ENCODE measurements around the gene SLFNL1.

The SLFNL1 gene

DNA sequence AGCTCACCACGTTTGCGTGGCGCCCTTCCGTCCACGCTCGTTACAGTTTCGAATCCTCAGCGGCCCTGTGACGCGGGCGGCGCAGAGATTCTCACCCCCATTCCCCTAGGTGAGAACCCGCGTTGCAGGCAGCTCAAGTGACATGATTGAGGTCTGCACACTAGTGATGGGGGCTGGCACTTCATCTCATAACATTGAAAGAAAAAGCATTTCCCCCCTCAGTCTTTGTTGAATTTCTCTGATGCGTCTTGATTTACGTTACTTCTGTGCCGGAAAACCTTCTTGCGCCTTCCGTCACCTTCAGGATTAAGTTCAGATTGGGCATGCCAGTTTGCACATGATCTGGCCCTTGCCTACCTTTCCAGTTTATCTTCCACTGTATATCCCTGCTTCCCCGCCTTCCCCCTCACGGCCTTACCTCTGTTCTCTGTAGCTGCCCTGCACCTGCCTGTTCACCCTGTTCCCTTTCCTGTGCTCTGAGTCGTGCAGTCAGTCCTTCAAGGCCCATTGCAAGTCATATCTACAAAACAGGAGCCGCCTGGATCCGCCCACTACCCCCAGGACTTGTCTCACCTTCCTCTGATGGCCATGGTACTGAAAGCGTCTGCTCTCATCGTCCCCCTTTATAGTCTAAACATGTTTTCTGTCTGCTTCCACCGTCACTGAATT, 40.9 kb downstream of the SLFNL1 start:
- Histone ChIP-seq H3K36me3 (ENCODE audit: control insufficient read depth, insufficient read depth, low read length) (peaks cover 24% of the 10 kb centered on the region), H3K4me3 (ENCODE audit: insufficient read depth, low read depth, low read length) (peak overlapping the region; percentile 49), H3K9me3 (ENCODE audit: control insufficient read depth, low read length) (no peaks in the 10 kb centered on the region), H3K4me1 (ENCODE audit: control insufficient read depth, insufficient read depth, low read length) (peaks cover 17% of the 10 kb centered on the region), H3K27me3 (ENCODE audit: control insufficient read depth, insufficient read depth, low read length, poor library complexity, severe bottlenecking) (no peaks in the 10 kb centered on the region), H3K27ac (ENCODE audit: insufficient read depth, low read depth, low read length, poor library complexity, severe bottlenecking) (no peak overlapping the region)
- 6 to 7% methylated on average over 27 of the region's 27 CpGs for WGBS, 2 experiments

GRCh38 chr1:40980068-40980452, 41.5 kb downstream of the SLFNL1 start:
- Histone ChIP-seq H3K9me3 (ENCODE audit: control insufficient read depth, low read length) (no peaks in the 10 kb centered on the region), H3K36me3 (ENCODE audit: control insufficient read depth, insufficient read depth, low read length) (peaks cover 18% of the 10 kb centered on the region), H3K4me3 (ENCODE audit: insufficient read depth, low read depth, low read length) (peak overlapping the region; percentile 49), H3K27me3 (ENCODE audit: control insufficient read depth, insufficient read depth, low read length, poor library complexity, severe bottlenecking) (no peaks in the 10 kb centered on the region), H3K4me1 (ENCODE audit: control insufficient read depth, insufficient read depth, low read length) (peaks cover 17% of the 10 kb centered on the region), H3K27ac (ENCODE audit: insufficient read depth, low read depth, low read length, poor library complexity, severe bottlenecking) (peak overlapping the region; percentile 95)
- 0% methylated on average over 50 of the region's 50 CpGs for WGBS, 2 experiments

DNA sequence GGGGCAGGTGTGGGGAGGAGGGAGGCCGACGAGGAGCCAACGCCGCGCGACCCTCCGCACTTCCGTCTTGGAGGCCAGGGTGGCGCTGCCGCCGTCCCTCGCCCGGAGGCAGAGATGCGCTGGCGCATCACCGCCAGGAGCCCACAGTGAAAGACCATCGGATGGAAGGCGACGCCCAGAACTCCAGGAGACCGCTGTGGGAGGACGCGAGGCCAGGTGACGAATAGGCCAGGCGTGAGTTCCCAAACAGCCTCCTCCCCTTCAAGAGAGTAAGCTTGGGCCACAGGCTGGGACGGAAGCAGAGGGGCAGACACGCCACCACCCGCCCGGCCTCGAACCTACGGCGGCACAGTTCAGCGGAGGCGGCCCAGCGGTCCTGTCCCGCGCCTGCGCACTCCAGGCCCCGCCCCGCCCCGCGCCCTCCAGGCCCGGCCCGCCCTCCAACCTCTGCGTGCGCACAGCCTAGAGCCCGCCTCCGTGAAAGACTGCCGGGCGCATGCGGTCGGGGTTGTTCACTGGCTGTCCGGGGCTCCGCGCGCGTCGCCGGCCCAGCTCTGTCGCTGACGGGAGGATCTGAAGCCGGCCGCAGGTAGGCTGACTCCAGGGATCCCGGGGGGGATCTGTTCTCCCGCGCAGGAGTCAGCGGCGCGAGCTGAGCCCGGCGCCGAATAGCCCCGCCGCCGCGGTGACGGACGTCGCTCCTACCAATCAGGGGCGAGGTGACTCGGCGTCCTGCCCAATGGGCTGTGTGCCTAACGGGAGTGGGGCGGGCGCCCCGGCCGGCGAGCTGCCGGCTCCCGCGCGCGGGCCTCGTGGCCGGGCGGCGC, 42.1 kb downstream of the SLFNL1 start, which contains the start of gene CTPS1:
TSS of gene CTPS1 (plus strand) at position 456 of the 827 bp plus-strand sequence. CDS start 3,595 bp downstream, outside the sequence.
- Histone ChIP-seq H3K9me3 (ENCODE audit: control insufficient read depth, low read length) (no peaks in the 10 kb centered on the region), H3K4me3 (ENCODE audit: insufficient read depth, low read depth, low read length) (peak within 1 kb of the TSS; percentile 49), H3K4me1 (ENCODE audit: control insufficient read depth, insufficient read depth, low read length) (peaks cover 17% of the 10 kb centered on the region), H3K36me3 (ENCODE audit: control insufficient read depth, insufficient read depth, low read length) (peaks cover 12% of the 10 kb centered on the region), H3K27ac (ENCODE audit: insufficient read depth, low read depth, low read length, poor library complexity, severe bottlenecking) (peak within 1 kb of the TSS; percentile 95), H3K27me3 (ENCODE audit: control insufficient read depth, insufficient read depth, low read length, poor library complexity, severe bottlenecking) (no peaks in the 10 kb centered on the region)
- WGBS, 2 experiments = 0 to 1% methylated on average over 96 of the region's 96 CpGs

DNA sequence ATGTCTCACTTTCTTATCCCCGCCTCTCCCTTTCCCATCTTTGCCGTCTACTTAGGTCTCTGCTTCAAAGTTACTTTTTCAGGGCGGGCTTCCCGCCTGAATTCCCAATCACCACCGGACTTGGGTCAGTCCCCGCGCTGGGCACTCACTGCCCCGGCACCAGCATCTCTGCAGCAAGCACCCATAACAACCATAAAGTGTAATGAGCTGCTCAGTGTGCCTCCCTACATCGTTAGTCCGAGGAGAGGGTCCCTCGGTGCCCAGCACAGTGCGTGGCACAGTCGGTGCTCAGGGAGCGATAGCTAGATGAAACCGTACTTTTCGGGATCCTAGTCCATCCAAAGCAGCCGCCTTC, 42.7 kb downstream of the SLFNL1 start:
- Histone ChIP-seq H3K27me3 (ENCODE audit: control insufficient read depth, insufficient read depth, low read length, poor library complexity, severe bottlenecking) (no peaks in the 10 kb centered on the region), H3K4me3 (ENCODE audit: insufficient read depth, low read depth, low read length) (peak overlapping the region; percentile 49), H3K27ac (ENCODE audit: insufficient read depth, low read depth, low read length, poor library complexity, severe bottlenecking) (no peak overlapping the region), H3K36me3 (ENCODE audit: control insufficient read depth, insufficient read depth, low read length) (peaks cover 7% of the 10 kb centered on the region), H3K4me1 (ENCODE audit: control insufficient read depth, insufficient read depth, low read length) (peaks cover 17% of the 10 kb centered on the region), H3K9me3 (ENCODE audit: control insufficient read depth, low read length) (no peaks in the 10 kb centered on the region)
- 34 to 38% methylated on average over 17 of the region's 17 CpGs for WGBS, 2 experiments

DNA sequence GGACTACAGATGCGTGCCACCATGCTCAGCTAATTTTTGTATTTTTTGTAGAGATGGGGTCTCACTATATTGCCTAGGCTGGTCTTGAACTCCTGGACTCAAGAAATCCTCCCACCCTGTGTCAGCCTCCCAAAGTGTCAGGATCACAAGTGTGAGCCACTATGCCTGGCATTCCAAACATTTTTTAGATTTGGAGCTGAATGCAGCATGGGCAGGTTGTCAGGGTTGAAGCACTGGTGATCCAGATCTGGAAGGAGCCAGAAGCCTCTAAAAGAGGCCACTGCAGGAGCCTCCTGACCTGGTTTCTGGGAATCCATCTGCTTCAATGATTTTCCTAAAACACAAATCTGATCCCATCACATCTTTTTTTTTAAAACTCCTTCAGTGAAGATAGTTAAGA, 43.8 kb downstream of the SLFNL1 start:
- Histone ChIP-seq H3K36me3 (ENCODE audit: control insufficient read depth, insufficient read depth, low read length) (no peaks in the 10 kb centered on the region), H3K9me3 (ENCODE audit: control insufficient read depth, low read length) (no peaks in the 10 kb centered on the region), H3K4me1 (ENCODE audit: control insufficient read depth, insufficient read depth, low read length) (peaks cover 17% of the 10 kb centered on the region), H3K27ac (ENCODE audit: insufficient read depth, low read depth, low read length, poor library complexity, severe bottlenecking) (no peak overlapping the region), H3K27me3 (ENCODE audit: control insufficient read depth, insufficient read depth, low read length, poor library complexity, severe bottlenecking) (no peaks in the 10 kb centered on the region), H3K4me3 (ENCODE audit: insufficient read depth, low read depth, low read length) (no peak overlapping the region)
- WGBS, 2 experiments = 95 to 100% methylated on average over 1 of the region's 1 CpG

DNA sequence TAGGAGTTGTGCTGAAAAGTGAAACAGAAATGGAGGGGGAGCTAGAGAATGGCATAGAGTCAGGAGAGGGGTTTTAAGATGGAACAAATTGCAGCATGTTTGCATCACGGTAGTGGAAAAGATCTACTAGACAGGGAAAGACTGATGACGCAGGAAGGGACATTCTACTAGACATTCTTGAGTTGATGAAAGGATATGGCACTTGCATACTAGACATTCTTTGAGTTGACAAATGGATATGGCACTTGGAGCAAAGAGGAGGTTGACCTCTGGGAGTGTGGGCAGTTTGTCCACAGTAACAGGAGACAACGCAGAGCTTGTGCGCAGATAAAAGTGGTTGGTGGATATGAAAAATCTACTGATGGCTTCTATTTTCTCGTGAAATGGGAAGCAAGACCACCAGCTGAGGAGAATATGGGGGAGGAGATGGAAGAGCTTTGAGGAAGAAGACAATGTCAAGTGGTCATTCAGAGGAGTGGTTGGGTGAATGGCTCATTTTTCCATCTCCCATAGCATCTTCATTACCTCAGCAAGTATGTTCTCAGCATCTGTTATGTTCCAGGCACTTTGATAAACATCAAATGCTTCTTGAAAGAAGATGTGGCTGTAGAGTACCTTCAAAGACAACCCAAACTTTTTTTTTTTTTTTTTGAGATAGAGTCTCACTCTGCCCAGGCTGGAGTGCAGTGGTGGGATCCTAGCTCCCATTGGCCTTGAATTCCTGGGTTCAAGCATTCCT, 44.4 kb downstream of the SLFNL1 start:
- H3K27ac ChIP-seq (ENCODE audit: insufficient read depth, low read depth, low read length, poor library complexity, severe bottlenecking) = no peak overlapping the region
- no peaks in the 10 kb centered on the region for H3K27me3 ChIP-seq (ENCODE audit: control insufficient read depth, insufficient read depth, low read length, poor library complexity, severe bottlenecking)
- H3K36me3 ChIP-seq (ENCODE audit: control insufficient read depth, insufficient read depth, low read length) = no peaks in the 10 kb centered on the region
- H3K9me3 ChIP-seq (ENCODE audit: control insufficient read depth, low read length) = no peaks in the 10 kb centered on the region
- H3K4me3 ChIP-seq (ENCODE audit: insufficient read depth, low read depth, low read length) = no peak overlapping the region
- H3K4me1 ChIP-seq (ENCODE audit: control insufficient read depth, insufficient read depth, low read length) = peaks cover 14% of the 10 kb centered on the region
- 96 to 97% methylated on average over 5 of the region's 5 CpGs for WGBS, 2 experiments

- H3K27me3 ChIP-seq (ENCODE audit: control insufficient read depth, insufficient read depth, low read length, poor library complexity, severe bottlenecking) = no peaks in the 10 kb centered on the region
- H3K9me3 ChIP-seq (ENCODE audit: control insufficient read depth, low read length) = no peaks in the 10 kb centered on the region
- no peak overlapping the region for H3K27ac ChIP-seq (ENCODE audit: insufficient read depth, low read depth, low read length, poor library complexity, severe bottlenecking)
- no peak overlapping the region for H3K4me3 ChIP-seq (ENCODE audit: insufficient read depth, low read depth, low read length)
- H3K36me3 ChIP-seq (ENCODE audit: control insufficient read depth, insufficient read depth, low read length) = no peaks in the 10 kb centered on the region
- H3K4me1 ChIP-seq (ENCODE audit: control insufficient read depth, insufficient read depth, low read length) = peaks cover 3% of the 10 kb centered on the region
- 93% methylated on average over 9 of the region's 9 CpGs for WGBS, 2 experiments
Observed at GRCh38 chr1:40974945-40975344, 46.6 kb downstream of the SLFNL1 start.

- no peaks in the 10 kb centered on the region for H3K36me3 ChIP-seq (ENCODE audit: control insufficient read depth, insufficient read depth, low read length)
- no peaks in the 10 kb centered on the region for H3K9me3 ChIP-seq (ENCODE audit: control insufficient read depth, low read length)
- 78 to 81% methylated on average over 2 of the region's 2 CpGs for WGBS, 2 experiments
- no peak overlapping the region for H3K4me3 ChIP-seq (ENCODE audit: insufficient read depth, low read depth, low read length)
- no peak overlapping the region for H3K27ac ChIP-seq (ENCODE audit: insufficient read depth, low read depth, low read length, poor library complexity, severe bottlenecking)
- no peaks in the 10 kb centered on the region for H3K27me3 ChIP-seq (ENCODE audit: control insufficient read depth, insufficient read depth, low read length, poor library complexity, severe bottlenecking)
- peaks cover 2% of the 10 kb centered on the region for H3K4me1 ChIP-seq (ENCODE audit: control insufficient read depth, insufficient read depth, low read length)
Observed at GRCh38 chr1:40973912-40974311, 47.6 kb downstream of the SLFNL1 start.

- Histone ChIP-seq H3K4me3 (ENCODE audit: insufficient read depth, low read depth, low read length) (no peak overlapping the region), H3K36me3 (ENCODE audit: control insufficient read depth, insufficient read depth, low read length) (no peaks in the 10 kb centered on the region), H3K27ac (ENCODE audit: insufficient read depth, low read depth, low read length, poor library complexity, severe bottlenecking) (no peak overlapping the region), H3K27me3 (ENCODE audit: control insufficient read depth, insufficient read depth, low read length, poor library complexity, severe bottlenecking) (no peaks in the 10 kb centered on the region), H3K9me3 (ENCODE audit: control insufficient read depth, low read length) (no peaks in the 10 kb centered on the region), H3K4me1 (ENCODE audit: control insufficient read depth, insufficient read depth, low read length) (no peaks in the 10 kb centered on the region)
- 100% methylated on average over 1 of the region's 1 CpG for WGBS, 2 experiments
Observed at GRCh38 chr1:40971966-40972365, 49.6 kb downstream of the SLFNL1 start.

DNA sequence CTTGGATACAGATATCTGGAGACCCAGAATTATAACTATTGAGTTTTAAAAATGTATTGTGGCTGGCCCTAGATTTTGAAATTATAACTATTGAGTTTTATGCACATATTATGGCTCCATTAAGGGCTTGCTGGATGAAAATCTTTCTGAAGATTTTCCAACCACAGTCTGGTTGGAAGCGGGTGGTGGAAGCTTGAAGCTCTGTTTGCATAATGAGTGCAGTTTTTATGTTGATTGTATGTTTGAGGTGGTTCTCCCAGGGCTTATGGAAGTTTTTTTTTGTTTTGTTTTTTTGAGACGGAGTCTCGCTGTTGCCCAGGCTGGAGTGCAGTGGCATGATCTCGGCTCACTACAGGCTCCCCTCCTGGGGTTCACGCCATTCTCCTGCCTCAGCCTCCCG, 52.1 kb downstream of the SLFNL1 start:
- Histone ChIP-seq H3K9me3 (ENCODE audit: control insufficient read depth, low read length) (no peaks in the 10 kb centered on the region), H3K4me3 (ENCODE audit: insufficient read depth, low read depth, low read length) (no peak overlapping the region), H3K27me3 (ENCODE audit: control insufficient read depth, insufficient read depth, low read length, poor library complexity, severe bottlenecking) (no peaks in the 10 kb centered on the region), H3K27ac (ENCODE audit: insufficient read depth, low read depth, low read length, poor library complexity, severe bottlenecking) (no peak overlapping the region), H3K36me3 (ENCODE audit: control insufficient read depth, insufficient read depth, low read length) (no peaks in the 10 kb centered on the region), H3K4me1 (ENCODE audit: control insufficient read depth, insufficient read depth, low read length) (no peaks in the 10 kb centered on the region)
- 89 to 91% methylated on average over 6 of the region's 6 CpGs for WGBS, 2 experiments
